GM23338 (cell line): ENCODE results near the gene SMARCC1. TPM values are rescaled to one million over a fixed set of nuclear protein-coding genes. Genes with fewer than 3 reads are reported as not detected.
A peak's percentile ranks its signal among the peaks of the same experiment; 100 is the strongest.

Source experiments
- ATAC-seq: fragments of 200-7000 bp; cut with Tn5 transposase; 3 replicates; pipeline ENCODE4 v1.9.1; 2020
- DNase-seq: peaks from one replicate; pipeline ENCODE4 v3.0.0-alpha.2; 2015; ENCODE audit warnings: low spot score
- H2AFZ ChIP-seq: fragments of 200-600 bp; sonication (generic); 2 replicates; pipeline ENCODE4 v1.8.0; 2016; ENCODE audit warnings: antibody characterized with exemption, mild to moderate bottlenecking, moderate library complexity
- H3F3A ChIP-seq: fragments of 200-600 bp; sonication (generic); replicated peaks from 2 replicates; pipeline ENCODE4 v1.8.0; 2017; ENCODE audit warnings: antibody characterized with exemption, mixed run types, low read depth
- H3K27ac ChIP-seq: fragments of 200-600 bp; sonication (generic); 2 replicates; pipeline ENCODE4 v1.6.1; 2016; ENCODE audit warnings: low read depth
- H3K27me3 ChIP-seq: fragments of 200-600 bp; sonication (generic); 2 replicates; pipeline ENCODE4 v1.8.0; 2016; ENCODE audit warnings: mild to moderate bottlenecking, mixed run types, moderate library complexity; ENCODE audit not compliant: insufficient read depth
- H3K36me3 ChIP-seq: fragments of 200-600 bp; sonication (generic); 2 replicates; pipeline ENCODE4 v1.8.0; 2016; ENCODE audit warnings: mild to moderate bottlenecking; ENCODE audit not compliant: insufficient read depth
- H3K4me1 ChIP-seq: fragments of 200-600 bp; sonication (generic); 2 replicates; pipeline ENCODE4 v1.8.0; 2016; ENCODE audit warnings: mild to moderate bottlenecking, moderate library complexity; ENCODE audit not compliant: insufficient read depth
- H3K4me2 ChIP-seq: fragments of 200-600 bp; sonication (generic); 2 replicates; pipeline ENCODE4 v1.7.1; 2017; ENCODE audit warnings: mixed run types
- H3K4me3 ChIP-seq: fragments of 200-600 bp; sonication (generic); 2 replicates; pipeline ENCODE4 v1.6.1; 2016; ENCODE audit warnings: mixed run types
- H3K79me2 ChIP-seq: fragments of 200-600 bp; sonication (generic); replicated peaks from 2 replicates; pipeline ENCODE4 v1.8.0; 2017; ENCODE audit warnings: mild to moderate bottlenecking; ENCODE audit not compliant: insufficient read depth
- H3K9me2 ChIP-seq: fragments of 200-600 bp; sonication (generic); 2 replicates; pipeline ENCODE4 v1.8.0; 2017; ENCODE audit not compliant: insufficient read depth
- H4K20me1 ChIP-seq: fragments of 200-600 bp; sonication (generic); replicated peaks from 2 replicates; pipeline ENCODE4 v1.8.0; 2017; ENCODE audit warnings: mild to moderate bottlenecking; ENCODE audit not compliant: insufficient read depth
- H3K27ac Mint-ChIP-seq: 2 replicates; pipeline ENCODE4 v1.8.0; 2020; ENCODE audit warnings: inconsistent platforms, mild to moderate bottlenecking, moderate library complexity, mixed read lengths
- H3K27me3 Mint-ChIP-seq: 3 replicates; pipeline ENCODE4 v1.8.0; 2022; ENCODE audit warnings: low read depth, mild to moderate bottlenecking, moderate library complexity, mixed read lengths, inconsistent platforms; ENCODE audit not compliant: insufficient read depth, poor library complexity
- H3K36me3 Mint-ChIP-seq: 3 replicates; pipeline ENCODE4 v1.8.0; 2021; ENCODE audit warnings: low read depth, mild to moderate bottlenecking, inconsistent platforms, moderate library complexity, mixed read lengths
- H3K4me1 Mint-ChIP-seq: 3 replicates; pipeline ENCODE4 v1.8.0; 2020; ENCODE audit warnings: mild to moderate bottlenecking, inconsistent platforms, mixed read lengths
- H3K4me3 Mint-ChIP-seq: 3 replicates; pipeline ENCODE4 v1.8.0; 2021; ENCODE audit warnings: moderate library complexity, mild to moderate bottlenecking, inconsistent platforms, mixed read lengths
- H3K9me3 Mint-ChIP-seq: 3 replicates; pipeline ENCODE4 v1.8.0; 2020; ENCODE audit warnings: moderate library complexity, mild to moderate bottlenecking, inconsistent platforms, mixed read lengths
- CREB1 ChIP-seq: fragments of 250-450 bp; sonication (Bioruptor Pico); IDR thresholded peaks from 2 replicates; pipeline ENCODE4 v1.5.0; 2020; ENCODE audit warnings: low read depth, mild to moderate bottlenecking, moderate library complexity
- CTCF ChIP-seq, 2 experiments: fragments of 200-600 bp in 1 of 2; sonication (generic) in 1 of 2; conservative IDR thresholded peaks; 2 replicates each; pipeline versions ENCODE4 v1.5.1 to v1.6.1; 2016 to 2017; ENCODE audit warnings: antibody characterized with exemption in 2 of 2, low read depth in 2 of 2, mild to moderate bottlenecking in 2 of 2, moderate library complexity in 1 of 2
- EZH2 ChIP-seq: fragments of 200-600 bp; sonication (generic); IDR thresholded peaks from one replicate; pipeline ENCODE4 v1.8.0; 2017; ENCODE audit warnings: antibody characterized with exemption, mild to moderate bottlenecking, low read depth; ENCODE audit not compliant: unreplicated experiment
- EZH2phosphoT487 ChIP-seq: fragments of 200-600 bp; sonication (generic); IDR thresholded peaks from one replicate; pipeline ENCODE4 v1.8.1; 2018; ENCODE audit warnings: antibody characterized with exemption; ENCODE audit not compliant: unreplicated experiment
- JUNB ChIP-seq: IDR thresholded peaks from one replicate; pipeline ENCODE4 v1.6.1; 2016; ENCODE audit warnings: antibody characterized with exemption; ENCODE audit not compliant: unreplicated experiment
- NANOG ChIP-seq: IDR thresholded peaks from 2 replicates; pipeline ENCODE4 v1.6.1; 2016; ENCODE audit warnings: antibody characterized with exemption, borderline replicate concordance
- POLR2AphosphoS5 ChIP-seq: IDR thresholded peaks from 2 replicates; pipeline ENCODE4 v1.6.1; 2016; ENCODE audit warnings: antibody characterized with exemption, low read depth
- REST ChIP-seq: IDR thresholded peaks from one replicate; pipeline ENCODE4 v1.6.1; 2018; ENCODE audit warnings: antibody characterized with exemption; ENCODE audit not compliant: unreplicated experiment
- STAT1 ChIP-seq: IDR thresholded peaks from one replicate; pipeline ENCODE4 v1.6.1; 2016; ENCODE audit warnings: antibody characterized with exemption; ENCODE audit not compliant: unreplicated experiment
- ZNF114 ChIP-seq: fragments of 250-450 bp; sonication (Bioruptor Pico); IDR thresholded peaks from 2 replicates; pipeline ENCODE4 v1.5.0; 2020; ENCODE audit warnings: mild to moderate bottlenecking, moderate library complexity
- ZNF331 ChIP-seq: fragments of 250-450 bp; sonication (Bioruptor Pico); IDR thresholded peaks from 2 replicates; pipeline ENCODE4 v1.5.0; 2020; ENCODE audit warnings: low read depth, mild to moderate bottlenecking, moderate library complexity
- polyA plus RNA-seq: library from polyadenylated mRNA; unstranded; fragments of >200 nt; fragmentation: Nextera tagmentation; extraction: Ambion mirVana; gene quantifications from 2 replicates; pipeline ENCODE4 v1.2.1, GENCODE V29; 2016
- total RNA-seq: library from RNA; depleted of rRNA; stranded (reverse); fragments of >200 nt; shearing (Covaris generic); gene quantifications from 2 replicates; pipeline ENCODE4 v1.2.3, GENCODE V29; 2014
- TF ChIP-seq, protein P1 (sequence below): IDR thresholded peaks from 2 replicates; pipeline ENCODE4 v1.6.1; 2016; ENCODE audit warnings: antibody characterized with exemption
- TF ChIP-seq, protein P2 (sequence below): fragments of 250-450 bp; sonication (Bioruptor Pico); IDR thresholded peaks from 2 replicates; pipeline ENCODE4 v1.5.0; 2020; ENCODE audit warnings: mild to moderate bottlenecking, moderate library complexity

Gene SMARCC1
- total and polyA plus RNA-seq, 2 experiments from 2014 or later: 105 to 171 TPM

DNA sequence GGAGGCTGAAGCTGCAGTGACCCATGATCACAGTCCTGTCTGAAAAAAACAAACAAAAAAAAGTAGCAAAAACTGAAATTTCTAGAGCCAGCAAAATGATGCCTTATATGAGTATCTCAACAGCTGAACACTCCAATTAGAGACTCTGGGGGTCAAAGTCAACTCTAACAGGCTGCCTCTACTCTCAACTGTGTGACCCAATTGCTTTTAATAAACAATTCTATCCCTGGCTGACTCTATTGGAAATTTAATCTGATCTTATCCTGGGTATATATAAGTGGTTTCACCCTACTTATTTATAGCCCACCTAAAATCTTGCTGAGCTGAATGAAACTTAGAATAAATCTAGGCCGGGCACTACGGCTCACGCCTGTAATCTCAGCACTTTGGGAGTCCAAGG, 29.0 kb downstream of the SMARCC1 start:
- Histone ChIP-seq H3K79me2 (peaks cover 100% of the 10 kb centered on the region), H4K20me1 (peaks cover 74% of the 10 kb centered on the region), H3K27ac (peak overlapping the region; percentile 27), H3K9me2 (no peaks in the 10 kb centered on the region), H3F3A (peaks cover 3% of the 10 kb centered on the region), H3K4me3 (no peak overlapping the region), H2AFZ (no peak overlapping the region), H3K36me3 (peaks cover 4% of the 10 kb centered on the region; the same call in 1 of the 2 replicates), H3K4me2 (no peak overlapping the region), H3K4me1 (no peaks in the 10 kb centered on the region), H3K27me3 (no peaks in the 10 kb centered on the region)
- Mint-ChIP-seq H3K27me3 (no peaks in the 10 kb centered on the region), H3K36me3 (peaks cover 48% of the 10 kb centered on the region), H3K4me1 (no peaks in the 10 kb centered on the region), H3K4me3 (no peak overlapping the region), H3K27ac (no peak overlapping the region), H3K9me3 (no peaks in the 10 kb centered on the region)
- ATAC-seq: no peak
- no peak for TF ChIP-seq EZH2
- no peak for TF ChIP-seq JUNB
- TF ChIP-seq NANOG: no peak
- no peak for TF ChIP-seq POLR2AphosphoS5
- TF ChIP-seq STAT1: no peak
- TF ChIP-seq ZNF331: no peak
- TF ChIP-seq, protein P1, sequence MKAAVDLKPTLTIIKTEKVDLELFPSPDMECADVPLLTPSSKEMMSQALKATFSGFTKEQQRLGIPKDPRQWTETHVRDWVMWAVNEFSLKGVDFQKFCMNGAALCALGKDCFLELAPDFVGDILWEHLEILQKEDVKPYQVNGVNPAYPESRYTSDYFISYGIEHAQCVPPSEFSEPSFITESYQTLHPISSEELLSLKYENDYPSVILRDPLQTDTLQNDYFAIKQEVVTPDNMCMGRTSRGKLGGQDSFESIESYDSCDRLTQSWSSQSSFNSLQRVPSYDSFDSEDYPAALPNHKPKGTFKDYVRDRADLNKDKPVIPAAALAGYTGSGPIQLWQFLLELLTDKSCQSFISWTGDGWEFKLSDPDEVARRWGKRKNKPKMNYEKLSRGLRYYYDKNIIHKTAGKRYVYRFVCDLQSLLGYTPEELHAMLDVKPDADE: no peak
- TF ChIP-seq CREB1 (CRISPR knock-in tag): no peak
- no peak for TF ChIP-seq REST
- TF ChIP-seq, protein P2, sequence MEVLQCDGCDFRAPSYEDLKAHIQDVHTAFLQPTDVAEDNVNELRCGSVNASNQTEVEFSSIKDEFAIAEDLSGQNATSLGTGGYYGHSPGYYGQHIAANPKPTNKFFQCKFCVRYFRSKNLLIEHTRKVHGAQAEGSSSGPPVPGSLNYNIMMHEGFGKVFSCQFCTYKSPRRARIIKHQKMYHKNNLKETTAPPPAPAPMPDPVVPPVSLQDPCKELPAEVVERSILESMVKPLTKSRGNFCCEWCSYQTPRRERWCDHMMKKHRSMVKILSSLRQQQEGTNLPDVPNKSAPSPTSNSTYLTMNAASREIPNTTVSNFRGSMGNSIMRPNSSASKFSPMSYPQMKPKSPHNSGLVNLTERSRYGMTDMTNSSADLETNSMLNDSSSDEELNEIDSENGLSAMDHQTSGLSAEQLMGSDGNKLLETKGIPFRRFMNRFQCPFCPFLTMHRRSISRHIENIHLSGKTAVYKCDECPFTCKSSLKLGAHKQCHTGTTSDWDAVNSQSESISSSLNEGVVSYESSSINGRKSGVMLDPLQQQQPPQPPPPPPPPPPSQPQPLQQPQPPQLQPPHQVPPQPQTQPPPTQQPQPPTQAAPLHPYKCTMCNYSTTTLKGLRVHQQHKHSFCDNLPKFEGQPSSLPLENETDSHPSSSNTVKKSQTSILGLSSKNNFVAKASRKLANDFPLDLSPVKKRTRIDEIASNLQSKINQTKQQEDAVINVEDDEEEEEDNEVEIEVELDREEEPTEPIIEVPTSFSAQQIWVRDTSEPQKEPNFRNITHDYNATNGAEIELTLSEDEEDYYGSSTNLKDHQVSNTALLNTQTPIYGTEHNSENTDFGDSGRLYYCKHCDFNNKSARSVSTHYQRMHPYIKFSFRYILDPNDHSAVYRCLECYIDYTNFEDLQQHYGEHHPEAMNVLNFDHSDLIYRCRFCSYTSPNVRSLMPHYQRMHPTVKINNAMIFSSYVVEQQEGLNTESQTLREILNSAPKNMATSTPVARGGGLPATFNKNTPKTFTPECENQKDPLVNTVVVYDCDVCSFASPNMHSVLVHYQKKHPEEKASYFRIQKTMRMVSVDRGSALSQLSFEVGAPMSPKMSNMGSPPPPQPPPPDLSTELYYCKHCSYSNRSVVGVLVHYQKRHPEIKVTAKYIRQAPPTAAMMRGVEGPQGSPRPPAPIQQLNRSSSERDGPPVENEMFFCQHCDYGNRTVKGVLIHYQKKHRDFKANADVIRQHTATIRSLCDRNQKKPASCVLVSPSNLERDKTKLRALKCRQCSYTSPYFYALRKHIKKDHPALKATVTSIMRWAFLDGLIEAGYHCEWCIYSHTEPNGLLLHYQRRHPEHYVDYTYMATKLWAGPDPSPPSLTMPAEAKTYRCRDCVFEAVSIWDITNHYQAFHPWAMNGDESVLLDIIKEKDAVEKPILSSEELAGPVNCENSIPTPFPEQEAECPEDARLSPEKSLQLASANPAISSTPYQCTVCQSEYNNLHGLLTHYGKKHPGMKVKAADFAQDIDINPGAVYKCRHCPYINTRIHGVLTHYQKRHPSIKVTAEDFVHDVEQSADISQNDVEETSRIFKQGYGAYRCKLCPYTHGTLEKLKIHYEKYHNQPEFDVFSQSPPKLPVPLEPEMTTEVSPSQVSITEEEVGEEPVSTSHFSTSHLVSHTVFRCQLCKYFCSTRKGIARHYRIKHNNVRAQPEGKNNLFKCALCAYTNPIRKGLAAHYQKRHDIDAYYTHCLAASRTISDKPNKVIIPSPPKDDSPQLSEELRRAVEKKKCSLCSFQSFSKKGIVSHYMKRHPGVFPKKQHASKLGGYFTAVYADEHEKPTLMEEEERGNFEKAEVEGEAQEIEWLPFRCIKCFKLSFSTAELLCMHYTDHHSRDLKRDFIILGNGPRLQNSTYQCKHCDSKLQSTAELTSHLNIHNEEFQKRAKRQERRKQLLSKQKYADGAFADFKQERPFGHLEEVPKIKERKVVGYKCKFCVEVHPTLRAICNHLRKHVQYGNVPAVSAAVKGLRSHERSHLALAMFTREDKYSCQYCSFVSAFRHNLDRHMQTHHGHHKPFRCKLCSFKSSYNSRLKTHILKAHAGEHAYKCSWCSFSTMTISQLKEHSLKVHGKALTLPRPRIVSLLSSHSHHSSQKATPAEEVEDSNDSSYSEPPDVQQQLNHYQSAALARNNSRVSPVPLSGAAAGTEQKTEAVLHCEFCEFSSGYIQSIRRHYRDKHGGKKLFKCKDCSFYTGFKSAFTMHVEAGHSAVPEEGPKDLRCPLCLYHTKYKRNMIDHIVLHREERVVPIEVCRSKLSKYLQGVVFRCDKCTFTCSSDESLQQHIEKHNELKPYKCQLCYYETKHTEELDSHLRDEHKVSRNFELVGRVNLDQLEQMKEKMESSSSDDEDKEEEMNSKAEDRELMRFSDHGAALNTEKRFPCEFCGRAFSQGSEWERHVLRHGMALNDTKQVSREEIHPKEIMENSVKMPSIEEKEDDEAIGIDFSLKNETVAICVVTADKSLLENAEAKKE (CRISPR knock-in tag): no peak
- no peak for TF ChIP-seq ZNF114 (CRISPR knock-in tag)
- TF ChIP-seq CTCF (conservative IDR thresholded peaks at IDR 0.05; ENCODE audit: low read depth in 2 of 2): no peak
- no peak for TF ChIP-seq EZH2phosphoT487
- DNase-seq: no peak
